GM12878 (cell line): Measurements from ENCODE around the gene TRAPPC12. TPM values are rescaled to one million over a fixed set of nuclear protein-coding genes. Genes with fewer than 3 reads are reported as not detected.

Source experiments
- ATAC-seq: fragments of 200-7000 bp; cut with Tn5 transposase; 3 replicates; pipeline ENCODE4 v1.9.1; 2020; ENCODE audit warnings: mild to moderate bottlenecking, moderate library complexity
- BruUV-seq: library from RNA; stranded (reverse); fragments of 400-500 nt; replicated peaks from 2 replicates; lab custom pipeline; 2021; lab: Mats Ljungman, UMichigan
- CTCF ChIA-PET: fragments of 300-600 bp; sonication (Branson Sonifier 250); formaldehyde crosslinking; extraction: SDS; loops from one replicate; lab custom pipeline; 2021; ENCODE audit warnings: inconsistent platforms; lab: Yijun Ruan, JAX
- POLR2A ChIA-PET: fragments of 350-600 bp; formaldehyde crosslinking; extraction: SDS; loops from one replicate; lab custom pipeline; 2021; ENCODE audit warnings: inconsistent platforms; lab: Charles Lee
- RAD21 ChIA-PET: fragments of 300-600 bp; sonication (Branson Sonifier 250); formaldehyde crosslinking; loops from one replicate; lab custom pipeline; 2023; ENCODE audit warnings: antibody characterized with exemption; ENCODE audit not compliant: unreplicated experiment; lab: Charles Lee
- SMC1A ChIA-PET: fragments of 300-600 bp; sonication (Branson Sonifier 250); formaldehyde crosslinking; loops from one replicate; lab custom pipeline; 2023; ENCODE audit not compliant: unreplicated experiment, uncharacterized antibody; lab: Charles Lee
- DNase-seq: peaks from one replicate; pipeline ENCODE4 v3.0.0-alpha.2; 2011; ENCODE audit warnings: low read depth, low spot score
- FAIRE-seq: peaks from 3 replicates; lab custom pipeline; 2011; peaks lifted over from hg19 to GRCh38; lab: Jason Lieb, UNC
- H2AFZ ChIP-seq: 2 replicates; pipeline ENCODE4 v1.6.0; 2011; ENCODE audit warnings: low read depth, low read length, control low read depth; ENCODE audit not compliant: control insufficient read depth
- H3K27ac ChIP-seq: 2 replicates; pipeline ENCODE4 v1.5.1; 2011; ENCODE audit warnings: control low read depth; ENCODE audit not compliant: control insufficient read depth, insufficient read depth
- H3K27me3 ChIP-seq, 2 experiments: replicated peaks in 1 of 2; 2 replicates each; pipeline versions ENCODE4 v1.6.0 to v1.6.1; 2011; ENCODE audit warnings: low read length in 1 of 2; ENCODE audit not compliant: control insufficient read depth in 2 of 2, insufficient read depth in 2 of 2
- H3K36me3 ChIP-seq, 2 experiments: 2 replicates each; pipeline ENCODE4 v1.5.1; 2011; ENCODE audit warnings: low read length in 1 of 2; ENCODE audit not compliant: control insufficient read depth in 2 of 2, insufficient read depth in 2 of 2
- H3K4me1 ChIP-seq: 2 replicates; pipeline ENCODE4 v1.6.1; 2011; ENCODE audit warnings: mild to moderate bottlenecking, low read length, moderate library complexity, mixed read lengths; ENCODE audit not compliant: control insufficient read depth, insufficient read depth
- H3K4me2 ChIP-seq: 2 replicates; pipeline ENCODE4 v1.6.0; 2011; ENCODE audit warnings: control low read depth; ENCODE audit not compliant: control insufficient read depth, insufficient read depth
- H3K4me3 ChIP-seq: fragments of 200-600 bp; sonication (generic); 2 replicates; pipeline ENCODE4 v1.5.1; 2016
- H3K79me2 ChIP-seq: 2 replicates; pipeline ENCODE4 v1.6.0; 2011; ENCODE audit warnings: low read length; ENCODE audit not compliant: control insufficient read depth, insufficient read depth
- H3K9ac ChIP-seq: 2 replicates; pipeline ENCODE4 v1.8.0; 2011; ENCODE audit warnings: low read length, control low read depth, mixed read lengths; ENCODE audit not compliant: control insufficient read depth, insufficient read depth
- H3K9me3 ChIP-seq: replicated peaks from 3 replicates; pipeline ENCODE4 v1.5.1; 2011; ENCODE audit warnings: mild to moderate bottlenecking, low read length; ENCODE audit not compliant: control insufficient read depth, insufficient read depth
- H4K20me1 ChIP-seq: 2 replicates; pipeline ENCODE4 v1.6.0; 2011; ENCODE audit not compliant: control insufficient read depth, insufficient read depth
- BMI1 ChIP-seq: fragments of 450-650 bp; IDR thresholded peaks from 2 replicates; pipeline ENCODE4 v1.6.1; 2016; ENCODE audit warnings: mild to moderate bottlenecking, moderate library complexity, borderline replicate concordance
- EZH2 ChIP-seq: IDR thresholded peaks from 2 replicates; pipeline ENCODE4 v1.6.1; 2012; ENCODE audit warnings: low read depth, mild to moderate bottlenecking, control low read depth, inconsistent platforms, low read length, borderline replicate concordance; ENCODE audit not compliant: control insufficient read depth
- GABPA ChIP-seq: IDR thresholded peaks from 2 replicates; pipeline ENCODE4 v1.6.1; 2014; ENCODE audit warnings: antibody characterized with exemption, low read depth, mild to moderate bottlenecking, inconsistent platforms
- MEF2A ChIP-seq: IDR thresholded peaks from 2 replicates; pipeline ENCODE4 v1.6.1; 2011; ENCODE audit warnings: low read depth, mild to moderate bottlenecking, low read length, moderate library complexity; ENCODE audit not compliant: insufficient read depth
- PAX8 ChIP-seq: fragments of 450-650 bp; IDR thresholded peaks from 2 replicates; pipeline ENCODE4 v1.6.1; 2017; ENCODE audit warnings: mild to moderate bottlenecking, moderate library complexity
- REST ChIP-seq: IDR thresholded peaks from 2 replicates; pipeline ENCODE4 v1.6.1; 2012; ENCODE audit warnings: mild to moderate bottlenecking, low read depth, low read length
- SPI1 ChIP-seq: IDR thresholded peaks from 2 replicates; pipeline ENCODE4 v1.6.1; 2011; ENCODE audit warnings: low read depth, mild to moderate bottlenecking, low read length, moderate library complexity, borderline replicate concordance; ENCODE audit not compliant: insufficient read depth
- ZNF384 ChIP-seq: IDR thresholded peaks from 2 replicates; pipeline ENCODE4 v1.6.1; 2012; ENCODE audit warnings: low read depth, mild to moderate bottlenecking, low read length, improper control_type of control experiment, borderline replicate concordance
- WGBS: methylation state at CpG from one replicate; pipeline ENCODE4 v1.1.6; 2016; ENCODE audit warnings: low lambda C conversion rate; ENCODE audit not compliant: insufficient replicate concordance, insufficient coverage; ENCODE audit errors: missing lambda C conversion rate; 5-methylcytosine and 5-hydroxymethylcytosine counted together
- in situ Hi-C: fragments of 300-500 bp; cut with MboI; formaldehyde crosslinking; loops from 9 replicates; pipeline ENCODE4 v1.14.3; 2018; ENCODE audit warnings: mixed read lengths
- intact Hi-C: fragments of 100-400 bp; cut with micrococcal nuclease; formaldehyde crosslinking; loops from one replicate; pipeline ENCODE4 v1.14.2; 2022; ENCODE audit not compliant: unreplicated experiment
- polyA plus RNA-seq, 11 experiments: library from polyadenylated mRNA; depleted of rRNA in 4 of 11; unstranded in 6 of 11; stranded (reverse) in 5 of 11; fragments of >200 nt; fragmentation: Nextera tagmentation in 4 of 11; fragmentation: Illumina TruSeq in 1 of 11; extraction: Ambion mirVana in 4 of 11; extraction: Trizol in 1 of 11; gene quantifications; 1 replicate in 1 of 11; 2 replicates in 10 of 11; pipeline versions ENCODE4 v1.2.1 to v1.2.3, GENCODE V29; 2011 to 2016; ENCODE audit warnings: inconsistent platforms in 2 of 11, missing spikeins in 2 of 11, low read depth in 1 of 11
- total RNA-seq, 4 experiments: library from RNA; depleted of rRNA in 3 of 4; stranded (reverse); fragments of >200 nt in 3 of 4; fragmentation: Illumina TruSeq in 1 of 4; extraction: Trizol in 1 of 4; gene quantifications; 2 replicates each; pipeline versions ENCODE4 v1.2.1 to v1.2.3, GENCODE V29; 2013 to 2021
- TF ChIP-seq, protein P1 (sequence below): fragments of 450-650 bp; IDR thresholded peaks from 2 replicates; pipeline ENCODE4 v1.6.1; 2018; ENCODE audit warnings: borderline replicate concordance, mild to moderate bottlenecking; ENCODE audit not compliant: partially characterized antibody
- TF ChIP-seq, protein P2 (sequence below): fragments of 450-650 bp; IDR thresholded peaks from 2 replicates; pipeline ENCODE4 v1.6.1; 2017; ENCODE audit warnings: mild to moderate bottlenecking, low read depth, inconsistent platforms; ENCODE audit not compliant: poor library complexity, severe bottlenecking
- TF ChIP-seq, protein P3 (sequence below): IDR thresholded peaks from 2 replicates; pipeline ENCODE4 v1.6.1; 2011; ENCODE audit warnings: low read depth, low read length, improper control_type of control experiment, borderline replicate concordance
- TF ChIP-seq, protein P4 (sequence below): IDR thresholded peaks from 2 replicates; pipeline ENCODE4 v1.6.1; 2011; ENCODE audit warnings: borderline replicate concordance, low read depth, mild to moderate bottlenecking, moderate library complexity, mixed read lengths, low read length; ENCODE audit not compliant: insufficient read depth; ENCODE audit errors: extremely low read length

Gene TRAPPC12
- total and polyA plus RNA-seq, 10 of the 15 experiments (the other 5 are each of a cell fraction or from before 2014, with no cell fraction given): 8.6 to 77.1 (median 37.4) TPM

- ATAC-seq (no peak), FAIRE-seq (no peak), DNase-seq (no peak)
- Histone ChIP-seq H3K79me2 (no peaks in the 10 kb centered on the region), H3K36me3 (peaks cover 4 to 27% of the 10 kb centered on the region in 2 experiments), H3K27me3 (no peaks in the 10 kb centered on the region), H3K9me3 (no peaks in the 10 kb centered on the region; the same call in 2 of the 3 replicates), H3K4me3 (no peak overlapping the region), H4K20me1 (no peaks in the 10 kb centered on the region), H3K4me2 (no peak overlapping the region), H3K27ac (no peak overlapping the region), H3K4me1 (peaks cover 5% of the 10 kb centered on the region; the same call in 1 of the 2 replicates), H3K9ac (no peak overlapping the region), H2AFZ (no peak overlapping the region)
- ChIA-PET POLR2A (no interaction called here), RAD21 (no interaction called here), SMC1A (no interaction called here), CTCF (interaction anchor here (1.1 kb wide), 1 partner anchor 23 kb away, joined by 3 read pairs; no protein-coding TSS in a partner anchor)
- 85% methylated on average over 7 of the region's 11 CpGs for WGBS
- in situ Hi-C loops (no loop called here), intact Hi-C loops (no loop called here)
- no TSS peak for BruUV-seq
- TF ChIP-seq, protein P1, sequence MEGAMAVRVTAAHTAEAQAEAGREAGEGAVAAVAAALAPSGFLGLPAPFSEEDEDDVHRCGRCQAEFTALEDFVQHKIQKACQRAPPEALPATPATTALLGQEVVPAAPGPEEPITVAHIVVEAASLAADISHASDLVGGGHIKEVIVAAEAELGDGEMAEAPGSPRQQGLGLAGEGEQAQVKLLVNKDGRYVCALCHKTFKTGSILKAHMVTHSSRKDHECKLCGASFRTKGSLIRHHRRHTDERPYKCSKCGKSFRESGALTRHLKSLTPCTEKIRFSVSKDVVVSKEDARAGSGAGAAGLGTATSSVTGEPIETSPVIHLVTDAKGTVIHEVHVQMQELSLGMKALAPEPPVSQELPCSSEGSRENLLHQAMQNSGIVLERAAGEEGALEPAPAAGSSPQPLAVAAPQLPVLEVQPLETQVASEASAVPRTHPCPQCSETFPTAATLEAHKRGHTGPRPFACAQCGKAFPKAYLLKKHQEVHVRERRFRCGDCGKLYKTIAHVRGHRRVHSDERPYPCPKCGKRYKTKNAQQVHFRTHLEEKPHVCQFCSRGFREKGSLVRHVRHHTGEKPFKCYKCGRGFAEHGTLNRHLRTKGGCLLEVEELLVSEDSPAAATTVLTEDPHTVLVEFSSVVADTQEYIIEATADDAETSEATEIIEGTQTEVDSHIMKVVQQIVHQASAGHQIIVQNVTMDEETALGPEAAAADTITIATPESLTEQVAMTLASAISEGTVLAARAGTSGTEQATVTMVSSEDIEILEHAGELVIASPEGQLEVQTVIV: no peak
- TF ChIP-seq EZH2 (no peak), PAX8 (no peak), SPI1 (no peak), REST (no peak), ZNF384 (no peak), GABPA (no peak), BMI1 (no peak), MEF2A (no peak)
- TF ChIP-seq, protein P2, sequence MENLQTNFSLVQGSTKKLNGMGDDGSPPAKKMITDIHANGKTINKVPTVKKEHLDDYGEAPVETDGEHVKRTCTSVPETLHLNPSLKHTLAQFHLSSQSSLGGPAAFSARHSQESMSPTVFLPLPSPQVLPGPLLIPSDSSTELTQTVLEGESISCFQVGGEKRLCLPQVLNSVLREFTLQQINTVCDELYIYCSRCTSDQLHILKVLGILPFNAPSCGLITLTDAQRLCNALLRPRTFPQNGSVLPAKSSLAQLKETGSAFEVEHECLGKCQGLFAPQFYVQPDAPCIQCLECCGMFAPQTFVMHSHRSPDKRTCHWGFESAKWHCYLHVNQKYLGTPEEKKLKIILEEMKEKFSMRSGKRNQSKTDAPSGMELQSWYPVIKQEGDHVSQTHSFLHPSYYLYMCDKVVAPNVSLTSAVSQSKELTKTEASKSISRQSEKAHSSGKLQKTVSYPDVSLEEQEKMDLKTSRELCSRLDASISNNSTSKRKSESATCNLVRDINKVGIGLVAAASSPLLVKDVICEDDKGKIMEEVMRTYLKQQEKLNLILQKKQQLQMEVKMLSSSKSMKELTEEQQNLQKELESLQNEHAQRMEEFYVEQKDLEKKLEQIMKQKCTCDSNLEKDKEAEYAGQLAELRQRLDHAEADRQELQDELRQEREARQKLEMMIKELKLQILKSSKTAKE: no peak
- TF ChIP-seq, protein P3, sequence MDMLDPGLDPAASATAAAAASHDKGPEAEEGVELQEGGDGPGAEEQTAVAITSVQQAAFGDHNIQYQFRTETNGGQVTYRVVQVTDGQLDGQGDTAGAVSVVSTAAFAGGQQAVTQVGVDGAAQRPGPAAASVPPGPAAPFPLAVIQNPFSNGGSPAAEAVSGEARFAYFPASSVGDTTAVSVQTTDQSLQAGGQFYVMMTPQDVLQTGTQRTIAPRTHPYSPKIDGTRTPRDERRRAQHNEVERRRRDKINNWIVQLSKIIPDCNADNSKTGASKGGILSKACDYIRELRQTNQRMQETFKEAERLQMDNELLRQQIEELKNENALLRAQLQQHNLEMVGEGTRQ: no peak
- TF ChIP-seq, protein P4, sequence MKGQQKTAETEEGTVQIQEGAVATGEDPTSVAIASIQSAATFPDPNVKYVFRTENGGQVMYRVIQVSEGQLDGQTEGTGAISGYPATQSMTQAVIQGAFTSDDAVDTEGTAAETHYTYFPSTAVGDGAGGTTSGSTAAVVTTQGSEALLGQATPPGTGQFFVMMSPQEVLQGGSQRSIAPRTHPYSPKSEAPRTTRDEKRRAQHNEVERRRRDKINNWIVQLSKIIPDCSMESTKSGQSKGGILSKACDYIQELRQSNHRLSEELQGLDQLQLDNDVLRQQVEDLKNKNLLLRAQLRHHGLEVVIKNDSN: no peak
These were observed 39.4 kb downstream of the TRAPPC12 start for GRCh38 chr2:3418766-3419404.
